HG03108 (cell line): ENCODE data around the gene RC3H1.
A peak's percentile ranks its signal among the peaks of the same experiment; 100 is the strongest.
"Not testable (repeated sequence)": the region's sequence is repeated elsewhere in the genome, so short reads cannot be mapped to it uniquely, and the experiment has no call there.

Experiments used
- ATAC-seq: cut with Tn5 transposase; IDR thresholded peaks from one replicate; pipeline ENCODE4 v1.9.1; 2021; ENCODE audit warnings: moderate library complexity; ENCODE audit not compliant: unreplicated experiment

Gene RC3H1

DNA sequence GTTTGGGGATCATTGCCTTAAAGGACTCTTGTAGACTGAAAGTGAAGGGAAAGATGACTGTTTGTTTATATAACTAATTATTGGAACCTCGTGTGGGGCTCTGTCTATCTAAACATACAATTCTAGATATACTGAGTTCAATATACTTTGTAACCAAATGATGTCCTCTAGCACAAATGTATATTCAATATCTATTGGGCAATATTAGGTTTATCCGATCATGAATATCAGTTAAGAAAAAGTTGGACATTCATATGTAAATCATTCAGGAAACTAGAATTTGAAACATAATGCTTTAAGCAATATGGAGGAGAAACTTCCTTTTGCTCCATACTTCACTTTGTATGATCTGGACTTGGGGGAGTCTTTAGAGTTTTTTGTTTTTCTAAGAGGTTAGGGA, 8.9 kb upstream of the RC3H1 start:
- ATAC-seq: no peak

GRCh38 chr1:174028495-174028894, 6.3 kb upstream of the RC3H1 start:
- no peak for ATAC-seq

- no peak for ATAC-seq
Measured at GRCh38 chr1:174023440-174023839, 1.3 kb upstream of the RC3H1 start.

DNA sequence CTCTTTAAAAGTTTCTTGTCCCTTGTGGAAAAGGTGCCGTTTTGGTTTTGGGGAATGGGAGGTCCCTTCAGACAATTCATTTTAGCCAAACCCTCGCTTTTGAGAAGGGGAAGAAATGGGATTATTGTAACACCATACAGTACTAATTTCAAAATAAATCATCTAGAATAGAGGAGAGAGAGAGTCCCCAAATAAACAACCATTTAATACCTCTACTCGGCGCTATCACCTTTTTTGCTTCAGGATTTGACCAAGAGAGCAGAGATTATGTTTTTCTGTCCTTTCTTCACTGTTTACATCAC, 770 bp upstream of the RC3H1 start:
- no peak for ATAC-seq

DNA sequence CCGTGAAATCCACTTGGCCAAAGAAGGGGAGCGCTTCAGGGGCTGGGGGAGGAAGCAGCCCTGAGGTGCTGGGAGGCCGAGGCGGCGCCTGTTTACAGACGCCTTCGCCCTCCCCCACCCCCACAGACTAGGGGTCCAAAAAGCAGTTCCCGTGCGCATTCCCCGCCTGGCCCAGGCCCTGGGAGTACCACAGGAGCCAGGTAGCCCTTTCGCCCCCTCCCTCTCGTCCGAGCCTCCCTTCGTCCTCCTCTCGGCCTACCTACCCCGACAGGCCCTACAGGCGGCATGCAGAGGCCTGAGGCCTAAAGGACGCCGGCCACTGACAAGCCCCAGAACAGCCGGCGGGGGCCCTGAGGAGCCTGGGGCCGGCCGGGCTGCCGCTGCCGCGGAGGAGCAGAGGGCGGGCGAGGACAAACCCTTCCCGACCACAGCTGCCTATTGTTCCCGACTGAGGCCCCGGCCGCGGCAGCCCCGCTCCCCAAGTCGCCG, 522 bp downstream of the RC3H1 start:
- peak; percentile 19 for ATAC-seq

- ATAC-seq: no peak
Measured at GRCh38 chr1:174018565-174018964, 3.6 kb downstream of the RC3H1 start.

DNA sequence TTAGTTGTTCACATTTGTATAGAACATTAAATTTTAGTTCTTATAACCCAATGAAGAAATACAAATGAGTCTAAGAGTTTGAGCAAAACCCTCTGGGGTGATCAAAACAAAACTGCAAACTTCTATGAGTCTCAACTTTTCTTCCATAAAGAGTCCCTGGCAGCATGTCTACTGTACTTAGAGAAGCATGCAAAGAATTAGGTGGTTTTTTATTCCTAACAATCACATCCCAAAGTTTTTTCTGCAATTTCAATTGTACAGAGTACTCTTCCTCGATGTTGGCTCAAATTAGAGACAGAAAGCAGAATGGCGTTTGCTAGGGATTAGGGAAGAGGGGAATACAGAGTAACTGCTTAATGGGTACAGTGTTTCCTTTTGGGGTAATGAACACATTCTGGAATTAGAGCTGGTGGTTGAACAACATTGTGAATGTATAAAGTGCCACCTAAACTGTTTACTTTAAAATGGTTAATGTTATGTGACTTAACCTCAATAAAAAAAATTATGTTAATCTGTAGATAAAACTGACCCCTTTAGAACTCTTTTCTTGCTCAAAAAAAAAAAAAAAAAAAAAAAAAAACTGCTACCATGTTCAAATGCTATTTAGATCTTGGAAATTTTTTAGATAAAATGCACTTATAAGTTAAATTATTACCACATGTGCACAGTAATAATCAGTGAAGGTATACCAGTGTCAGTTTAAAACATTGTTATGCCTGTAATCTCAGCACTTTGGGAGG, 4.8 kb downstream of the RC3H1 start:
- no peak for ATAC-seq

DNA sequence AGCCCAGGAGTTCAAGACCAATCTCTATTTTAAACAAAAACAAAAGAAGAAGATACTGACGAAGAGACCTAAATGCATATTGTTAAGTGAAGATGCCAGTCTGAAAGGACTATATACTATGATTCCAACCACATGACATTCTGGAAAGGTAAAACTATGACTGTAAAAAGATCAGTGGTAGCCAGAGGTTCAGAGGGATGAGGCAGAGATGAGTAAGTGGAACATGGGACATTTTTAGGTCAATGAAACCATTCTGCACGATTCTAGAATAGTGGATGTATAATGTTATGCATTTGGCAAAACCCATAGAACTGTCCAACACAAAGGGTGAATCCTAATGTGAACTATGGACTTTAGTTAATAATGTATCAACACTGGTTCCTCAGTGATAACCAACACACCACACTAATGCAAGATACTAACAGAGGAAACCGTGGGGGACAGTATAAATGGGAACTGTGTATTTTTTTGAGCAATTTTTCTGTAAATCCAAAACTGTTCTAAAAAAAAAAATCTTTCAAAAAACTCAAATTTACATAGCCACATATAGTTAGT, 8.2 kb downstream of the RC3H1 start:
- no peak for ATAC-seq

- ATAC-seq: no peak
Measured at GRCh38 chr1:174008979-174009378, 13.2 kb downstream of the RC3H1 start.

GRCh38 chr1:174008269-174008668, 13.9 kb downstream of the RC3H1 start:
- no peak for ATAC-seq

DNA sequence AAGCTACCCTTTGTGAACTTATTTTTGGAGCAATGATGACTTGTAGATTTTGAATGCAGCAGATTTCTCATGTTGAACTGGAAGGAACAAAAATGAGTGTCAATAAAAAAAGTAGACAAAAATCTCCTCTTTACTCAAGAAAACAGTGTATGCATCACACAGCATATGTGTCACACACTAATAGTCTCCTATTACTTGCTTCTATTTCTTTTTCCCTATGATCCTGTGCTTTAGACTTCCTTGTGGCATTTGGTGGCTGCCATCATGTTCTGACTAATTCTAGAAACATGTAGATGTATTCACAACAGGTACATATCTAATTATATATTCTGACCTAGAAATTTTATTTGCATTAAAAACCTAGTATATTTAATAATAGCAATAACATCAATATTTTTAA, 14.3 kb downstream of the RC3H1 start:
- no peak for ATAC-seq

- ATAC-seq: peak; percentile 95
Measured at GRCh38 chr1:174005032-174005431, 17.1 kb downstream of the RC3H1 start.

DNA sequence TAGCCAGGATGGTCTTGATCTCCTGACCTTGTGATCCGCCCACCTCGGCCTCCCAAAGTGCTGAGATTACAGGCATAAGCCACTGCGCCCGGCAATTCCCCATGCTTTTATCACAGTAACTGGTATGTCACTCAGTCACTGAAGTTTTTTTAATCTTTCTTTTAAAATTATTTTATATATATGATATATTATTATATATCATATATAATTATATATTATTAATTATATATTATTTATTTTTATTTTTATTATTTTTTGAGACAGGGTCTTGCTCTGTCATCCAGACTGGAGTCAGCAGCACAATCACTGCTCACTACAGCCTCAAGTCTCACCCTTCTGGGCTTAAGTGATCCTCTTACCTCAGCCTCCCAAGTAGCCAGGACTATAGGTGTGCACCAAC, 18.3 kb downstream of the RC3H1 start:
- ATAC-seq: no peak

GRCh38 chr1:174001573-174001972, 20.6 kb downstream of the RC3H1 start:
- ATAC-seq: no peak

DNA sequence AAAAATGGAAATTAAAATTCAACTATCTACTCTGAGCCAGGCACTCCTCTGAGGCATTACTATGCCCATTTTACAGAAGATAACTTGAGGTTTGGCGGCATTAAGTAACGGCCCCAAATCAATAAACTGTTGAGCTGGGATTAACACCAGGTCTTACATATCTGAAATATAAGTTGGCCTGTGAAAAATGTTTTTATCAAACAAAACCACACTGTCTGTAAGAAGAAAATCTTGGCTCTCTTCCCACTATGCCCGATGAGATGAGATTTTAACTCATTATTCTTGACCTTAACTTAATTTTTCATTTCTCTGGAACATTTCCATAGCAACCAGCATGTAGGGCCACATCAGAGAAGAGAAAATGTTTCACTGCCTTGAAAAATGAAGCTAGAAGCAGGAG, 21.8 kb downstream of the RC3H1 start:
- ATAC-seq: no peak

- ATAC-seq: no peak
Measured at GRCh38 chr1:173997791-173998190, 24.4 kb downstream of the RC3H1 start.

DNA sequence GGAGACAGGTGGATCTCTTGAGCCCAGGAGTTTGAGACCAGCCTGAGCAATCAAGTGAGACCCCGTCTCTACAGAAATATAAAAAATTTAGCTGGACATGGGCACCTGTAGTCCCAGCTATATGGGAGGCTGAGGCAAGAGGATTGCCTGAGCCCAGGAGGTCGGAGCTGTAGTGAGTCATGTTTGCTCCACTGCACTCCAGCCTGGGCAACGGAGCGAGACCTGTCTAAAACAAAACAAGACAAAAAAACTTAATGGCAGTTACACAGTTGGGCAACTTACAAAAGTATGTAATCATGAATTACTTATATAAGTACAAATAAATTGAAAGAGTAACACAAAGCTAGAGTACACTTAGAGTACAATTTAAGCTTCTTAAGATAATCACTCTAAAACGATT, 25.2 kb downstream of the RC3H1 start:
- ATAC-seq: no peak

- ATAC-seq: no peak
Measured at GRCh38 chr1:173995475-173995874, 26.7 kb downstream of the RC3H1 start.

DNA sequence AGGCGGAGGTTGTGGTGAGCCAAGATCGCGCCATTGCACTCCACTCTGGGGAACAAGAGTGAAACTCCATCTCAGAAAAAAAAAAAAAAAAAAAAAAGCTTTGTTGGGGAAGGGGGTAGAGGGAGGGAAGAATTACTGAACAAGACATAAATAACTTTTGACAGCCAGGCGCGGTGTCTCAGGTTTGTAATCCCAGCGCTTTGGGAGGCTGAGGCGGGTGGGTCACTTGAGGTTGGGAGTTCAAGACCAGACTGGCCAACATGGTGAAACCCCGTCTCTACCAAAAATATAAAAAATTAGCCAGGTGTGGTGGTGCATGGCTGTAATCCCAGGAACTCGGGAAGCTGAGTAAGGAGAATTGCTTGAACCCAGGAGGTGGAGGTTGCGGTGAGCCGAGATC, 28.2 kb downstream of the RC3H1 start:
- not testable (repeated sequence) for ATAC-seq

DNA sequence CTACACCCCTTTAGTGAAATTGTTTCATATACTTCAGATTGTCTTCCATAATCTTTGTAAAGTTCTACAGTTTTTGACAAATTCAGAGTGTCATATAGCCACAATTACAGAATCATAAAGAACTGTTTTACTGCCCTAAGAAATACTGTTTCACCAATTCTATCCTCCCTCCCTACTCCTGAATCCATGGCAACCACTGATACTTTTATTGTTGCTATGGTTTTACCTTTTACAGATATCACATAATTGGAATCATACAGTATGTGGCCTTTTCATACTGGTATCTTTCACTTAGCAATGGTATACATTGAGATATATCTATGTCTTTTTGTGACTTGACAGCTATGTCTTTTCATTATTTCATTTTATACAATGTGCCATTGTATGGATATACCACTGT, 34.1 kb downstream of the RC3H1 start:
- no peak for ATAC-seq

DNA sequence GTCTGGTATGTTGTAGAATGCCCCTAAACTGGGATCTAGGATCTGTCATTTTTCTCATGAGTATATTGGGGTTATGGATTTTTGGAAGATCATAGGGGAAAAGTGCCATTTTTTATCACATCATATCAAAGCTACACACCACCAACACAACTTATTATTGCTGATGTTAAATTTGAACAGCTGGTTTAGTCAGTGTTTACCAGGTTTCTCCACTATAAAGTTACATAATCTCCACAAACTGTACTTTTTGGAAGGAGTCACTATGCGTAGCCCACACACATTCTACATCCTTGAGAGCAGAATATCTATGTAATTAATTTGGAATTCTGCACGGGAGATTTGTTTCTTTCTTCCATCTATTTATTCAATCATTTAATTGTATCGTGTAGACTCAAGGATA, 35.2 kb downstream of the RC3H1 start:
- ATAC-seq: no peak

- ATAC-seq: no peak
Measured at GRCh38 chr1:173970252-173970651, 51.9 kb downstream of the RC3H1 start.

- not testable (repeated sequence) for ATAC-seq
Measured at GRCh38 chr1:173965896-173966295, 56.3 kb downstream of the RC3H1 start.
